Measurements from ENCODE around the gene SST. TPM values are rescaled to one million over a fixed set of nuclear protein-coding genes. Genes with fewer than 3 reads are reported as not detected.

SST gene
- not detected for polyA plus RNA-seq (2012; ENCODE audit: insufficient read depth, insufficient read length, low read depth)

GRCh38 chr3:187669675-187670504 is at the start of gene SST:
Gene SST, minus strand, starts transcription at chr3:187670394. Its CDS starts 103 bp downstream, at chr3:187670291.
- Histone ChIP-seq H3K4me3 (ENCODE audit: low read depth, low read length) (no peak within 1 kb of the TSS), H3K9me3 (no peaks in the 10 kb centered on the region), H3K27me3 (peaks cover 76% of the 10 kb centered on the region), H3K4me1 (no peaks in the 10 kb centered on the region), H3K36me3 (no peaks in the 10 kb centered on the region)
- TF ChIP-seq CTCF (IDR thresholded peaks at IDR 0.05; ENCODE audit: low read depth, low read length), result no peak
- DNase-seq, result peak; percentile 15

GRCh38 chr3:187719628-187720336 is 49.6 kb upstream of the SST start:
- TF ChIP-seq CTCF (IDR thresholded peaks at IDR 0.05; ENCODE audit: low read depth, low read length), result no peak
- Histone ChIP-seq H3K4me1 (no peaks in the 10 kb centered on the region), H3K27me3 (no peaks in the 10 kb centered on the region), H3K4me3 (ENCODE audit: low read depth, low read length) (no peak overlapping the region), H3K9me3 (no peaks in the 10 kb centered on the region), H3K36me3 (no peaks in the 10 kb centered on the region)
- DNase-seq, result no peak

GRCh38 chr3:187718802-187719201 is 48.6 kb upstream of the SST start:
- H3K9me3 ChIP-seq, result no peaks in the 10 kb centered on the region
- H3K27me3 ChIP-seq, result no peaks in the 10 kb centered on the region
- no peaks in the 10 kb centered on the region for H3K36me3 ChIP-seq
- no peak for TF ChIP-seq CTCF (IDR thresholded peaks at IDR 0.05; ENCODE audit: low read depth, low read length)
- no peaks in the 10 kb centered on the region for H3K4me1 ChIP-seq
- DNase-seq, result no peak
- no peak overlapping the region for H3K4me3 ChIP-seq (ENCODE audit: low read depth, low read length)

- Histone ChIP-seq H3K36me3 (no peaks in the 10 kb centered on the region), H3K27me3 (no peaks in the 10 kb centered on the region), H3K4me3 (ENCODE audit: low read depth, low read length) (no peak overlapping the region), H3K9me3 (no peaks in the 10 kb centered on the region), H3K4me1 (no peaks in the 10 kb centered on the region)
- DNase-seq, result no peak
- no peak for TF ChIP-seq CTCF (IDR thresholded peaks at IDR 0.05; ENCODE audit: low read depth, low read length)
Measured at GRCh38 chr3:187717572-187717971, 47.4 kb upstream of the SST start.

- no peaks in the 10 kb centered on the region for H3K9me3 ChIP-seq
- no peak overlapping the region for H3K4me3 ChIP-seq (ENCODE audit: low read depth, low read length)
- peak; percentile 94 for TF ChIP-seq CTCF (IDR thresholded peaks at IDR 0.05; ENCODE audit: low read depth, low read length)
- no peaks in the 10 kb centered on the region for H3K36me3 ChIP-seq
- H3K27me3 ChIP-seq, result no peaks in the 10 kb centered on the region
- H3K4me1 ChIP-seq, result no peaks in the 10 kb centered on the region
- peak; percentile 68 for DNase-seq
Measured at GRCh38 chr3:187714404-187714979, 44.3 kb upstream of the SST start.

All from BE2C (cell line).